Neural crest cell (in vitro differentiated cells): ENCODE results near the gene MADCAM1. TPM values are rescaled to one million over a fixed set of nuclear protein-coding genes. Genes with fewer than 3 reads are reported as not detected.

Experiments used
- DNase-seq: peaks from one replicate; pipeline ENCODE4 v3.0.0; 2021; ENCODE audit warnings: low read depth, mixed read lengths, low spot score
- H3K27ac Mint-ChIP-seq: one replicate; pipeline ENCODE4 v1.8.0; 2021; ENCODE audit warnings: mild to moderate bottlenecking, mixed read lengths; ENCODE audit not compliant: unreplicated experiment
- H3K27me3 Mint-ChIP-seq: 2 replicates; pipeline ENCODE4 v1.8.0; 2021; ENCODE audit warnings: low read depth, mild to moderate bottlenecking, mixed read lengths
- H3K36me3 Mint-ChIP-seq: 2 replicates; pipeline ENCODE4 v1.8.0; 2021; ENCODE audit warnings: low read depth, mild to moderate bottlenecking, mixed read lengths
- H3K4me1 Mint-ChIP-seq: 2 replicates; pipeline ENCODE4 v1.8.0; 2021; ENCODE audit warnings: mixed read lengths
- H3K4me3 Mint-ChIP-seq: one replicate; pipeline ENCODE4 v1.8.0; 2021; ENCODE audit warnings: mild to moderate bottlenecking, mixed read lengths
- H3K9me3 Mint-ChIP-seq: 2 replicates; pipeline ENCODE4 v1.8.0; 2021; ENCODE audit warnings: mixed read lengths
- CTCF ChIP-seq: fragments of 200-600 bp; sonication (generic); conservative IDR thresholded peaks from 2 replicates; pipeline ENCODE4 v1.5.0; 2021; ENCODE audit warnings: antibody characterized with exemption, mild to moderate bottlenecking
- total RNA-seq: library from RNA; stranded (reverse); gene quantifications from 2 replicates; pipeline ENCODE4 v1.2.1, GENCODE V29; 2021

Gene MADCAM1
- total RNA-seq, 1 donor from 2014 or later = 0.75 TPM

- H3K27me3 Mint-ChIP-seq = peaks cover 7% of the 10 kb centered on the region
- peaks cover 16% of the 10 kb centered on the region for H3K4me1 Mint-ChIP-seq
- DNase-seq = peak; percentile 40
- H3K9me3 Mint-ChIP-seq = no peaks in the 10 kb centered on the region
- H3K36me3 Mint-ChIP-seq = peaks cover 9% of the 10 kb centered on the region
- H3K27ac Mint-ChIP-seq = no peak overlapping the region
- TF ChIP-seq CTCF = peak; percentile 49
- no peak overlapping the region for H3K4me3 Mint-ChIP-seq
These were observed 22.4 kb downstream of the MADCAM1 start for GRCh38 chr19:518598-519231.

GRCh38 chr19:519449-519865, 23.2 kb downstream of the MADCAM1 start:
- H3K36me3 Mint-ChIP-seq = peaks cover 3% of the 10 kb centered on the region
- peaks cover 10% of the 10 kb centered on the region for H3K4me1 Mint-ChIP-seq
- H3K27ac Mint-ChIP-seq = no peak overlapping the region
- H3K9me3 Mint-ChIP-seq = no peaks in the 10 kb centered on the region
- DNase-seq = no peak
- peaks cover 5% of the 10 kb centered on the region for H3K27me3 Mint-ChIP-seq
- TF ChIP-seq CTCF = no peak
- H3K4me3 Mint-ChIP-seq = no peak overlapping the region

GRCh38 chr19:522726-523125, 26.4 kb downstream of the MADCAM1 start:
- H3K4me1 Mint-ChIP-seq = peaks cover 5% of the 10 kb centered on the region

GRCh38 chr19:524062-524674, 27.9 kb downstream of the MADCAM1 start:
- TF ChIP-seq CTCF = no peak
- H3K9me3 Mint-ChIP-seq = no peaks in the 10 kb centered on the region
- H3K27me3 Mint-ChIP-seq = peaks cover 9% of the 10 kb centered on the region
- H3K4me3 Mint-ChIP-seq = no peak overlapping the region
- no peak for DNase-seq
- no peak overlapping the region for H3K27ac Mint-ChIP-seq
- H3K4me1 Mint-ChIP-seq = peaks cover 9% of the 10 kb centered on the region
- no peaks in the 10 kb centered on the region for H3K36me3 Mint-ChIP-seq

More at GRCh38 chr19:522726-523125, 26.4 kb downstream of the MADCAM1 start:
- no peak for DNase-seq
- Mint-ChIP-seq H3K36me3 (no peaks in the 10 kb centered on the region), H3K9me3 (no peaks in the 10 kb centered on the region), H3K4me3 (peak overlapping the region; percentile 27), H3K27me3 (peaks cover 9% of the 10 kb centered on the region), H3K27ac (no peak overlapping the region)
- TF ChIP-seq CTCF = no peak

- H3K4me3 Mint-ChIP-seq = peak overlapping the region; percentile 69
- H3K36me3 Mint-ChIP-seq = no peaks in the 10 kb centered on the region
- H3K27ac Mint-ChIP-seq = no peak overlapping the region
These were observed 28.7 kb downstream of the MADCAM1 start for GRCh38 chr19:525029-525428.

More at GRCh38 chr19:525029-525428, 28.7 kb downstream of the MADCAM1 start:
- TF ChIP-seq CTCF = no peak
- Mint-ChIP-seq H3K9me3 (no peaks in the 10 kb centered on the region), H3K27me3 (peaks cover 9% of the 10 kb centered on the region), H3K4me1 (peaks cover 9% of the 10 kb centered on the region)
- no peak for DNase-seq
